H1 (cell line): ENCODE results near the gene VWCE. TPM values are rescaled to one million over a fixed set of nuclear protein-coding genes. Genes with fewer than 3 reads are reported as not detected.

ENCODE experiments used
- CEBPB ChIP-seq: IDR thresholded peaks from 2 replicates; pipeline ENCODE4 v1.6.1; 2012; ENCODE audit warnings: low read depth, low read length
- EGR1 ChIP-seq: IDR thresholded peaks from 2 replicates; pipeline ENCODE4 v1.6.1; 2011; ENCODE audit warnings: low read depth, low read length, borderline replicate concordance
- EZH2 ChIP-seq: fragments of 200-600 bp; sonication (generic); IDR thresholded peaks from 2 replicates; pipeline ENCODE4 v1.7.1; 2012; ENCODE audit warnings: low read depth, mild to moderate bottlenecking, moderate library complexity, low read length, inconsistent platforms; ENCODE audit not compliant: severe bottlenecking
- RFX5 ChIP-seq: IDR thresholded peaks from 2 replicates; pipeline ENCODE4 v1.6.1; 2011; ENCODE audit warnings: low read depth, low read length, improper control_type of control experiment, borderline replicate concordance
- polyA plus RNA-seq, 7 experiments: library from polyadenylated mRNA; depleted of rRNA in 3 of 7; stranded (reverse) in 5 of 7; unstranded in 2 of 7; fragments of >200 nt in 5 of 7; fragments of 200-250 nt in 2 of 7; gene quantifications; 1 replicate in 5 of 7; 2 replicates in 1 of 7; 4 replicates in 1 of 7; pipeline versions ENCODE4 v1.2.1 to v1.2.3, GENCODE V29; 2011 to 2013; ENCODE audit warnings: missing spikeins in 2 of 7, mixed read lengths in 2 of 7
- total RNA-seq: library from RNA; stranded (reverse); fragmentation: NEBNext Ultra II Directional; extraction: Animal tissue kit (Norgen Biotek cat#: 25700); gene quantifications from 2 replicates; pipeline ENCODE4 v1.2.1, GENCODE V29; 2021
- TF ChIP-seq, protein P1 (sequence below): IDR thresholded peaks from 2 replicates; pipeline ENCODE4 v1.6.1; 2011; ENCODE audit warnings: low read length, improper control_type of control experiment

Gene VWCE
- total and polyA plus RNA-seq, 2 of the 8 experiments (the other 6 are each of a cell fraction or from before 2014, with no cell fraction given): 9.5 to 12.3 TPM

DNA sequence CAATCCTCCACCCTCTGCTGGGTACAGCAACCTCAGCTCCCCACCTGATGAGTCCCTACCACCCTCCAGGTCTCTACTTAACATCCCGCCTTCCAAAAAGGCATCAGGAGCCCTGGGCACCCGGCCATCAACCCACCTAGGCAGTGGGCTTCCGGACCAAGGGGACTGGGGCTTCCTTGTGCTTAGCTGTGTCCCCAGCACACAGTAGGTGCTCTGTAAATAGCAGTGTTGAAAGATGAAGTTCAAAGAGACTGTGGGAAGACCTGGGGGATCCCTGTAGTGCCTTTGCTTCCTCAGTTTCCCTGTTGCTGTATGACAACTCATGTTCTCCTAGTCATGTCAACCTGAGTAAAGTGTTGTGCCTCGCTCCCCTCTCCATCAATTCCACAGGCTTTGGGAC is 21.0 kb downstream of the VWCE start (continued):
- TF ChIP-seq CEBPB (no peak), EGR1 (no peak), RFX5 (no peak), EZH2 (no peak)
- TF ChIP-seq, protein P1, sequence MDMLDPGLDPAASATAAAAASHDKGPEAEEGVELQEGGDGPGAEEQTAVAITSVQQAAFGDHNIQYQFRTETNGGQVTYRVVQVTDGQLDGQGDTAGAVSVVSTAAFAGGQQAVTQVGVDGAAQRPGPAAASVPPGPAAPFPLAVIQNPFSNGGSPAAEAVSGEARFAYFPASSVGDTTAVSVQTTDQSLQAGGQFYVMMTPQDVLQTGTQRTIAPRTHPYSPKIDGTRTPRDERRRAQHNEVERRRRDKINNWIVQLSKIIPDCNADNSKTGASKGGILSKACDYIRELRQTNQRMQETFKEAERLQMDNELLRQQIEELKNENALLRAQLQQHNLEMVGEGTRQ: no peak
- TF ChIP-seq, all 59 proteins: peak for 0
